Adrenal gland (tissue), 5 donors: ENCODE measurements around the gene TMEM41B.

Source experiments
- POLR2A ChIP-seq, 2 donors: fragments of 450-650 bp; IDR thresholded peaks; one replicate each; pipeline ENCODE4 v1.6.1; 2017; ENCODE audit warnings: antibody characterized with exemption in 2 of 2, mild to moderate bottlenecking in 2 of 2, moderate library complexity in 1 of 2
- TF ChIP-seq, protein P1 (sequence below), 6 experiments: fragments of 450-650 bp in 4 of 6; fragments of 200-600 bp in 2 of 6; sonication (generic) in 1 of 6; IDR thresholded peaks; 1 replicate in 5 of 6; 2 replicates in 1 of 6; pipeline versions ENCODE4 v1.5.1 to v1.8.0; 2016 to 2021; ENCODE audit warnings: antibody characterized with exemption in 6 of 6, mild to moderate bottlenecking in 2 of 6, moderate library complexity in 1 of 6
- donor health status: DM: no; HTN: no; CAD: no.

DNA sequence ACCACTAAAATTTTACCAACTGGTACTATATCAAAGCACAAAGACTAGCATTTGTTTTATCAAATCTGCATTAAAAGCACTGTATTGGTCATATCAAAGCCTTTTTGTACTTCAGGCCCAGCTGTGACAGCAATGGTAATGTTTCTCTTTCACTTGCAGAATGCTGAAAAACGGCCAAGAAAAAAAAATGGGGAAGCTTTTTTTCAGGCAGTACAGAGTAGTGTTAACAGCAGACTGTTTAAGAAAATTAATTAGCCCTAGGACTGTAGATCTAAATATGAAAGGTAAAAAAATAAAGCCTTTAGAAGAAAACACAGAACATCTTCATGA, 82.6 kb downstream of the TMEM41B start:
- TF ChIP-seq, protein P1, sequence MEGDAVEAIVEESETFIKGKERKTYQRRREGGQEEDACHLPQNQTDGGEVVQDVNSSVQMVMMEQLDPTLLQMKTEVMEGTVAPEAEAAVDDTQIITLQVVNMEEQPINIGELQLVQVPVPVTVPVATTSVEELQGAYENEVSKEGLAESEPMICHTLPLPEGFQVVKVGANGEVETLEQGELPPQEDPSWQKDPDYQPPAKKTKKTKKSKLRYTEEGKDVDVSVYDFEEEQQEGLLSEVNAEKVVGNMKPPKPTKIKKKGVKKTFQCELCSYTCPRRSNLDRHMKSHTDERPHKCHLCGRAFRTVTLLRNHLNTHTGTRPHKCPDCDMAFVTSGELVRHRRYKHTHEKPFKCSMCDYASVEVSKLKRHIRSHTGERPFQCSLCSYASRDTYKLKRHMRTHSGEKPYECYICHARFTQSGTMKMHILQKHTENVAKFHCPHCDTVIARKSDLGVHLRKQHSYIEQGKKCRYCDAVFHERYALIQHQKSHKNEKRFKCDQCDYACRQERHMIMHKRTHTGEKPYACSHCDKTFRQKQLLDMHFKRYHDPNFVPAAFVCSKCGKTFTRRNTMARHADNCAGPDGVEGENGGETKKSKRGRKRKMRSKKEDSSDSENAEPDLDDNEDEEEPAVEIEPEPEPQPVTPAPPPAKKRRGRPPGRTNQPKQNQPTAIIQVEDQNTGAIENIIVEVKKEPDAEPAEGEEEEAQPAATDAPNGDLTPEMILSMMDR (IDR thresholded peaks at IDR 0.05) = no peak
- no peak for TF ChIP-seq POLR2A (IDR thresholded peaks at IDR 0.05)
